Mesendoderm (in vitro differentiated cells): ENCODE measurements around the gene HOXA5.

Source experiments
- DNase-seq: peaks from one replicate; pipeline ENCODE4 v3.0.0; 2013
- H2AK5ac ChIP-seq: 2 replicates; pipeline ENCODE4 v1.6.1; 2013; ENCODE audit warnings: low read length, inconsistent platforms
- H2BK120ac ChIP-seq: 2 replicates; pipeline ENCODE4 v1.6.1; 2013; ENCODE audit warnings: low read depth, mild to moderate bottlenecking, low read length, moderate library complexity, mixed read lengths
- H2BK15ac ChIP-seq: replicated peaks from 2 replicates; pipeline ENCODE4 v1.6.1; 2013; ENCODE audit warnings: low read depth, mild to moderate bottlenecking, moderate library complexity
- H2BK5ac ChIP-seq: 2 replicates; pipeline ENCODE4 v1.6.1; 2013; ENCODE audit warnings: low read length, inconsistent platforms
- H3K18ac ChIP-seq: 2 replicates; pipeline ENCODE4 v1.6.1; 2013; ENCODE audit warnings: mild to moderate bottlenecking, low read length, mixed read lengths
- H3K23ac ChIP-seq: one replicate; pipeline ENCODE4 v1.6.1; 2013; ENCODE audit warnings: low read length
- H3K27ac ChIP-seq: 2 replicates; pipeline ENCODE4 v1.5.1; 2013; ENCODE audit warnings: low read depth, mild to moderate bottlenecking, inconsistent platforms, low read length, moderate library complexity
- H3K27me3 ChIP-seq: 2 replicates; pipeline ENCODE4 v1.6.1; 2013; ENCODE audit warnings: low read length, control low read depth, mild to moderate bottlenecking, inconsistent platforms; ENCODE audit not compliant: insufficient read depth, poor library complexity
- H3K36me3 ChIP-seq: 2 replicates; pipeline ENCODE4 v1.6.1; 2013; ENCODE audit warnings: low read length, inconsistent platforms; ENCODE audit not compliant: control insufficient read depth, insufficient read depth
- H3K4ac ChIP-seq: one replicate; pipeline ENCODE4 v1.6.1; 2013; ENCODE audit warnings: low read depth, mild to moderate bottlenecking, low read length, moderate library complexity
- H3K4me1 ChIP-seq: 2 replicates; pipeline ENCODE4 v1.6.1; 2013; ENCODE audit warnings: low read depth, low read length, inconsistent platforms; ENCODE audit not compliant: control insufficient read depth
- H3K4me2 ChIP-seq: 2 replicates; pipeline ENCODE4 v1.6.1; 2013; ENCODE audit warnings: low read length
- H3K4me3 ChIP-seq: 2 replicates; pipeline ENCODE4 v1.5.1; 2013; ENCODE audit warnings: mild to moderate bottlenecking, low read length
- H3K56ac ChIP-seq: one replicate; pipeline ENCODE4 v1.6.1; 2013; ENCODE audit warnings: low read length
- H3K79me1 ChIP-seq: 2 replicates; pipeline ENCODE4 v1.6.1; 2013; ENCODE audit warnings: low read length, inconsistent platforms
- H3K79me2 ChIP-seq: 2 replicates; pipeline ENCODE4 v1.6.1; 2013; ENCODE audit warnings: mild to moderate bottlenecking, low read length; ENCODE audit not compliant: control insufficient read depth, insufficient read depth
- H3K9ac ChIP-seq: 2 replicates; pipeline ENCODE4 v1.6.1; 2013; ENCODE audit warnings: low read length, inconsistent platforms
- H4K5ac ChIP-seq: one replicate; pipeline ENCODE4 v1.6.1; 2013; ENCODE audit warnings: low read length
- H4K8ac ChIP-seq: one replicate; pipeline ENCODE4 v1.6.1; 2013; ENCODE audit warnings: low read depth, mild to moderate bottlenecking, control low read depth, low read length, moderate library complexity
- WGBS: extraction: QIAGEN DNeasy Blood & Tissue Kit; methylation state at CpG from one replicate; pipeline ENCODE4 v1.1.7; 2013; ENCODE audit warnings: low lambda C conversion rate, missing lambda C conversion rate; ENCODE audit not compliant: insufficient coverage; ENCODE audit errors: extremely low coverage; 5-methylcytosine and 5-hydroxymethylcytosine counted together

Gene HOXA5

DNA sequence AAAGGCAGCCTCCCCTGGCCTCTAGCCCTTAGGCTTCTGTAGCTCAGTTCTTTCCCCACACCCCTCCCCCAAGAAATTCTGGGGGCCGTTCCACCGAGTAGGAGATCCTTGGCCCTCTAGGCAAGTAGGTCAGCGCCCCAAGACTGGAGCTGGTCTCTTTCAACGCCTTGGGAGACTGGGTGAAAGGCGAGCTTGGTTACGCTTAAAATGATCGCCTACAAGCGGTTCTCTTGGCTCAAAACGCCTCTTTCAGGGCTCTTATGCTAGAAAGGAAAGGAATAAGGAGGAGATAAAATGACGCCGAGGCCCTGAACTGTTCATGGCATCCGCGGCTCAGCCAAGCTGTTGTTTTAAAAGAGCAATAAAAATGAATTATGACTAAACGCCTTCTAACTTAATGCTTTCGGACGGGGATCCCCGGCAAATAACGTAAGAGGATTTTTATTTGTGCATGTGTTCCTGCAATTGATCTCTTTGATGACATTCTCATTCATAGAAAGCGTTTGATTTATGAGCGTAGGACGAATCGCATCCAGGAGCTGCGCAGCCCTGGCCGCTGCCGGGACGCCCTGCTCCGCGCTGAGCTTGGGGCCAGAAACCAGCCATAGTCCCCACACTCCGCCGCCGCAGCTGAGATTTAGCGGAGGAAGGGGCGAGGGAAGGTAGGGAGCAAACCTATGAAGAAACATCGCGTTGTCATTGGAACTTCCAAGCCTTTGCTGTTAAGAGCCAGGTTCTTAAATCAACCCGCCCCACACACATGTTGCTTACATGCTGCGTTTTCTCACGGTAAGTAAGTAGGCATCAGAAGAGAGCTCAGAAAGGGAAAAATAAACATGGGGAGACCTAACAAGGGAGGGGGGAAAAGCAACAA lies 44.7 kb downstream of the HOXA5 start:
- Histone ChIP-seq H4K8ac (no peak overlapping the region), H2BK15ac (no peak overlapping the region), H3K4me3 (no peak overlapping the region), H3K56ac (no peak overlapping the region), H3K27ac (no peak overlapping the region), H2BK5ac (no peak overlapping the region), H4K5ac (no peak overlapping the region), H3K79me1 (no peaks in the 10 kb centered on the region), H3K4me1 (peaks cover 3% of the 10 kb centered on the region), H3K79me2 (no peaks in the 10 kb centered on the region), H3K23ac (no peak overlapping the region), H3K9ac (no peak overlapping the region), H2AK5ac (no peak overlapping the region), H3K27me3 (peaks cover 85% of the 10 kb centered on the region), H3K4ac (no peak overlapping the region), H2BK120ac (no peak overlapping the region), H3K4me2 (peak overlapping the region; percentile 20), H3K36me3 (no peaks in the 10 kb centered on the region), H3K18ac (no peak overlapping the region)
- DNase-seq, result peak; percentile 71
- WGBS, result no CpG with 5 or more reads among the region's 38 CpGs

DNA sequence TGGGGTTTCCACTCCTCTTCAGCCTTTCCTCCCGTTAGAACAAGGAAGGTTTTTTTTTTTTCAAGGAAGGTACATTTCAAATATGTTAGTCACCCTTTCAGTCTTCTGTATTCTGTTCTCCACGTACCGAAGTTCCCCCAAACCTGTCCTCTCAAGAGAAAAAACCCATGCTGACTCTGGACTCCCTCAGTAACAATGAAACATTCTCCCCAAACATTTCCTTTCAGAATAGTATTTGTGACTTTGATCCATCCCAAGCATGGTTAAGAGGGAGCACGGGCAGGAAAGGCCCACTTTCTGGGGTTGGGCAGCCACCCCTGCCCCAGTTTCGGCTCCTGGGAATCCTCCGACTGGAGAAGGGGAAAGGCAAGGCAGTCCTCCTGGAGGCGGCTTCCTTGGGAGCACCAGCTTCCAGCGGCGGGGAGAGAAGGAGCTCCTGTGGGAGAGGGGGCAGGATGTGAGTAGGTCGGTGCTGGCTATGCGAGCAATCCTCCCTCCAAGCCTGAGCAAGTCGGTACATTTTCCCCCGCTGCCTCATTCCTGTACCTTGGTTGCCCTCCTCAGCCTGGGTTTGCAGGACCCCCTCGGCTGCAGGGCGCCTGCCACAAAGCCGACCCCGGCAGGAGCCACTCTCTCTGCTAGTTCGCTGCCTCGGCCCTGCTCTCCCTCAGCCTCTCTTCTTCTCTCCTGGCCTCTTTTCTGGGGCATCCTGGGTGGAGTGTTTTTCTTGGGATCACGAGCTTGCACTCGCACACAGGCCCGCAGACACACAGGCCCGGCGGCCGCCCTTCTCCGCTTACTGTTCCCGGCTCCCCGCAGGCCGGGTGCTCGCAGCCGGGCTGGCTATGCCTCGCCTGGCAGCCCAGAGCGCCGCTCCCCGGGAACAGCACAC lies 45.5 kb downstream of the HOXA5 start:
- Histone ChIP-seq H3K18ac (no peak overlapping the region), H3K4me3 (no peak overlapping the region), H2BK120ac (no peak overlapping the region), H3K79me2 (no peaks in the 10 kb centered on the region), H3K27ac (no peak overlapping the region), H3K36me3 (no peaks in the 10 kb centered on the region), H3K4me2 (peak overlapping the region; percentile 20), H2BK5ac (no peak overlapping the region), H3K4me1 (peaks cover 3% of the 10 kb centered on the region), H3K4ac (no peak overlapping the region), H3K23ac (no peak overlapping the region), H3K79me1 (no peaks in the 10 kb centered on the region), H3K9ac (no peak overlapping the region), H2BK15ac (no peak overlapping the region), H4K5ac (no peak overlapping the region), H4K8ac (no peak overlapping the region), H3K56ac (peak overlapping the region; percentile 47), H2AK5ac (no peak overlapping the region), H3K27me3 (peaks cover 80% of the 10 kb centered on the region)
- WGBS, result no CpG with 5 or more reads among the region's 35 CpGs
- DNase-seq, result peak; percentile 59

- no CpG with 5 or more reads among the region's 41 CpGs for WGBS
- Histone ChIP-seq H3K56ac (peak overlapping the region; percentile 78), H3K4me1 (peaks cover 7% of the 10 kb centered on the region), H3K9ac (peak overlapping the region; percentile 59), H3K23ac (no peak overlapping the region), H2BK120ac (no peak overlapping the region), H2AK5ac (no peak overlapping the region), H3K79me2 (no peaks in the 10 kb centered on the region), H3K4me3 (peak overlapping the region; percentile 13), H2BK5ac (no peak overlapping the region), H3K79me1 (no peaks in the 10 kb centered on the region), H4K5ac (no peak overlapping the region), H3K4me2 (peak overlapping the region; percentile 87), H2BK15ac (no peak overlapping the region), H3K27ac (no peak overlapping the region), H3K36me3 (no peaks in the 10 kb centered on the region), H4K8ac (no peak overlapping the region), H3K4ac (no peak overlapping the region), H3K27me3 (peaks cover 74% of the 10 kb centered on the region), H3K18ac (no peak overlapping the region)
- no peak for DNase-seq
These were observed 46.5 kb downstream of the HOXA5 start for GRCh38 chr7:27096768-27097514.

GRCh38 chr7:27095897-27096767 lies 47.3 kb downstream of the HOXA5 start, which contains the start of gene HOXA1:
Gene HOXA1, minus strand, starts transcription at chr7:27096000. Its CDS starts 88 bp downstream, at chr7:27095912.
- Histone ChIP-seq H4K5ac (no peak within 1 kb of the TSS), H3K4me2 (peak within 1 kb of the TSS; percentile 87), H3K9ac (peak within 1 kb of the TSS; percentile 59), H3K23ac (peak within 1 kb of the TSS; percentile 9), H3K4me1 (peaks cover 9% of the 10 kb centered on the region), H3K18ac (no peak within 1 kb of the TSS), H2BK120ac (no peak within 1 kb of the TSS), H3K56ac (peak within 1 kb of the TSS; percentile 78), H4K8ac (no peak within 1 kb of the TSS), H3K4ac (no peak within 1 kb of the TSS), H3K79me2 (no peaks in the 10 kb centered on the region), H2BK5ac (no peak within 1 kb of the TSS), H3K4me3 (peak within 1 kb of the TSS; percentile 42), H2BK15ac (no peak within 1 kb of the TSS), H2AK5ac (no peak within 1 kb of the TSS), H3K36me3 (no peaks in the 10 kb centered on the region), H3K79me1 (no peaks in the 10 kb centered on the region), H3K27ac (no peak within 1 kb of the TSS), H3K27me3 (peaks cover 68% of the 10 kb centered on the region)
- DNase-seq, result peak; percentile 88
- WGBS, result no CpG with 5 or more reads among the region's 68 CpGs
